H9 (cell line): Measurements from ENCODE around the gene PPP1R7. TPM values are rescaled to one million over a fixed set of nuclear protein-coding genes. Genes with fewer than 3 reads are reported as not detected.

Source experiments
- DNase-seq: peaks from one replicate; pipeline ENCODE4 v3.0.0-alpha.2; 2017
- H2AFZ ChIP-seq: one replicate; pipeline ENCODE4 v1.6.1; 2013; ENCODE audit warnings: mild to moderate bottlenecking, low read length, control low read depth, moderate library complexity
- H2AK5ac ChIP-seq: 2 replicates; pipeline ENCODE4 v1.6.1; 2013; ENCODE audit warnings: low read length, control low read depth, mixed read lengths; ENCODE audit not compliant: insufficient read length
- H2BK120ac ChIP-seq: one replicate; pipeline ENCODE4 v1.6.1; 2013; ENCODE audit warnings: low read depth, mild to moderate bottlenecking, low read length, control low read depth, inconsistent platforms; ENCODE audit not compliant: poor library complexity, severe bottlenecking
- H2BK12ac ChIP-seq: 2 replicates; pipeline ENCODE4 v1.6.1; 2013; ENCODE audit warnings: low read length, control low read depth, mixed read lengths, low read depth; ENCODE audit not compliant: insufficient read length
- H2BK15ac ChIP-seq: 2 replicates; pipeline ENCODE4 v1.6.1; 2013; ENCODE audit warnings: low read depth, low read length, control low read depth
- H2BK20ac ChIP-seq: one replicate; pipeline ENCODE4 v1.6.1; 2013; ENCODE audit warnings: low read depth, mild to moderate bottlenecking, low read length, control low read depth, inconsistent platforms; ENCODE audit not compliant: poor library complexity, severe bottlenecking
- H2BK5ac ChIP-seq: 2 replicates; pipeline ENCODE4 v1.6.1; 2013; ENCODE audit warnings: low read length, control low read depth, mixed read lengths; ENCODE audit not compliant: insufficient read length
- H3K14ac ChIP-seq: 2 replicates; pipeline ENCODE4 v1.6.1; 2013; ENCODE audit warnings: low read length, control low read depth; ENCODE audit not compliant: insufficient read depth
- H3K18ac ChIP-seq: 2 replicates; pipeline ENCODE4 v1.6.1; 2013; ENCODE audit warnings: low read depth, mild to moderate bottlenecking, mixed read lengths, low read length, control low read depth; ENCODE audit not compliant: insufficient read length
- H3K23ac ChIP-seq: 2 replicates; pipeline ENCODE4 v1.6.1; 2013; ENCODE audit warnings: low read length, control low read depth, mixed read lengths, low read depth; ENCODE audit not compliant: insufficient read length
- H3K23me2 ChIP-seq: 2 replicates; pipeline ENCODE4 v1.6.1; 2013; ENCODE audit warnings: low read depth, mild to moderate bottlenecking, mixed read lengths, low read length, control low read depth; ENCODE audit not compliant: insufficient read length, poor library complexity, severe bottlenecking
- H3K27ac ChIP-seq: 2 replicates; pipeline ENCODE4 v1.5.1; 2013; ENCODE audit warnings: low read length, control low read depth, mixed read lengths, low read depth; ENCODE audit not compliant: insufficient read length
- H3K27me3 ChIP-seq: 2 replicates; pipeline ENCODE4 v1.6.1; 2013; ENCODE audit warnings: low read length, control low read depth, inconsistent platforms; ENCODE audit not compliant: insufficient read depth
- H3K4ac ChIP-seq: 2 replicates; pipeline ENCODE4 v1.6.1; 2013; ENCODE audit warnings: low read depth, mild to moderate bottlenecking, control low read depth, inconsistent platforms, low read length, moderate library complexity
- H3K4me1 ChIP-seq: 2 replicates; pipeline ENCODE4 v1.6.1; 2013; ENCODE audit warnings: low read length, control low read depth, inconsistent platforms; ENCODE audit not compliant: insufficient read depth
- H3K4me2 ChIP-seq: 2 replicates; pipeline ENCODE4 v1.6.1; 2013; ENCODE audit warnings: low read length, control low read depth, mixed read lengths; ENCODE audit not compliant: insufficient read length, insufficient read depth
- H3K56ac ChIP-seq: 2 replicates; pipeline ENCODE4 v1.6.1; 2013; ENCODE audit warnings: low read depth, mild to moderate bottlenecking, mixed read lengths, low read length, control low read depth; ENCODE audit not compliant: insufficient read length
- H3K79me1 ChIP-seq: 2 replicates; pipeline ENCODE4 v1.6.1; 2013; ENCODE audit warnings: low read depth, mild to moderate bottlenecking, moderate library complexity, low read length, control low read depth, inconsistent platforms; ENCODE audit not compliant: insufficient read depth, poor library complexity, severe bottlenecking
- H3K79me2 ChIP-seq: 2 replicates; pipeline ENCODE4 v1.6.1; 2013; ENCODE audit warnings: low read length, control low read depth, inconsistent platforms; ENCODE audit not compliant: insufficient read depth
- H3K9ac ChIP-seq: 2 replicates; pipeline ENCODE4 v1.6.1; 2013; ENCODE audit warnings: low read length, control low read depth, mixed read lengths; ENCODE audit not compliant: insufficient read length; ENCODE audit errors: extremely low read depth
- H3K9me3 ChIP-seq: one replicate; pipeline ENCODE4 v1.6.1; 2013; ENCODE audit warnings: low read depth, low read length, inconsistent platforms; ENCODE audit not compliant: control insufficient read depth
- H3T11ph ChIP-seq: one replicate; pipeline ENCODE4 v1.6.1; 2013; ENCODE audit warnings: mild to moderate bottlenecking, low read length, control low read depth, inconsistent platforms
- H4K20me1 ChIP-seq: one replicate; pipeline ENCODE4 v1.6.1; 2013; ENCODE audit not compliant: control insufficient read depth, insufficient read length, insufficient read depth
- H4K5ac ChIP-seq: 2 replicates; pipeline ENCODE4 v1.6.1; 2013; ENCODE audit warnings: low read depth, mild to moderate bottlenecking, mixed read lengths, low read length, control low read depth; ENCODE audit not compliant: insufficient read length
- H4K8ac ChIP-seq: replicated peaks from 2 replicates; pipeline ENCODE4 v1.6.1; 2013; ENCODE audit warnings: low read length, control low read depth, mixed read lengths, low read depth; ENCODE audit not compliant: insufficient read length
- H4K91ac ChIP-seq: 2 replicates; pipeline ENCODE4 v1.6.1; 2013; ENCODE audit warnings: low read depth, mild to moderate bottlenecking, moderate library complexity, mixed read lengths, low read length, control low read depth; ENCODE audit not compliant: insufficient read length
- H3K27ac Mint-ChIP-seq, 3 experiments: 2 replicates in 2 of 3; 3 replicates in 1 of 3; pipeline ENCODE4 v1.8.0; 2020 to 2021; ENCODE audit warnings: mixed read lengths in 3 of 3, mild to moderate bottlenecking in 1 of 3, moderate library complexity in 1 of 3
- H3K27me3 Mint-ChIP-seq: 2 replicates; pipeline ENCODE4 v1.8.0; 2021; ENCODE audit warnings: low read depth, mild to moderate bottlenecking, moderate library complexity, mixed read lengths
- H3K36me3 Mint-ChIP-seq, 3 experiments: 2 replicates in 2 of 3; 3 replicates in 1 of 3; pipeline ENCODE4 v1.8.0; 2020 to 2021; ENCODE audit warnings: low read depth in 3 of 3, mixed read lengths in 3 of 3; ENCODE audit not compliant: insufficient read depth in 1 of 3
- H3K4me1 Mint-ChIP-seq, 2 experiments: 2 replicates each; pipeline ENCODE4 v1.8.0; 2020; ENCODE audit warnings: mixed read lengths in 2 of 2
- H3K4me3 Mint-ChIP-seq, 2 experiments: 2 replicates in 1 of 2; 3 replicates in 1 of 2; pipeline ENCODE4 v1.8.0; 2020 to 2021; ENCODE audit warnings: mild to moderate bottlenecking in 2 of 2, mixed read lengths in 2 of 2, moderate library complexity in 1 of 2
- H3K9me3 Mint-ChIP-seq, 2 experiments: 2 replicates in 1 of 2; 3 replicates in 1 of 2; pipeline ENCODE4 v1.8.0; 2020; ENCODE audit warnings: mild to moderate bottlenecking in 2 of 2, mixed read lengths in 2 of 2, moderate library complexity in 1 of 2
- CTCF ChIP-seq: fragments of 200-600 bp; sonication (generic); conservative IDR thresholded peaks from 3 replicates; pipeline ENCODE4 v1.8.0; 2021; ENCODE audit warnings: antibody characterized with exemption, mild to moderate bottlenecking
- WGBS: extraction: QIAGEN DNeasy Blood & Tissue Kit; methylation state at CpG from one replicate; pipeline ENCODE4 v1.1.7; 2013; ENCODE audit warnings: missing lambda C conversion rate, low lambda C conversion rate, mixed read lengths; ENCODE audit not compliant: insufficient read length; ENCODE audit errors: extremely low coverage; 5-methylcytosine and 5-hydroxymethylcytosine counted together
- total RNA-seq: library from RNA; stranded (reverse); gene quantifications from 2 replicates; pipeline ENCODE4 v1.2.1, GENCODE V29; 2021

Gene PPP1R7
- total RNA-seq, 1 experiment from 2014 or later: 60.2 TPM

DNA sequence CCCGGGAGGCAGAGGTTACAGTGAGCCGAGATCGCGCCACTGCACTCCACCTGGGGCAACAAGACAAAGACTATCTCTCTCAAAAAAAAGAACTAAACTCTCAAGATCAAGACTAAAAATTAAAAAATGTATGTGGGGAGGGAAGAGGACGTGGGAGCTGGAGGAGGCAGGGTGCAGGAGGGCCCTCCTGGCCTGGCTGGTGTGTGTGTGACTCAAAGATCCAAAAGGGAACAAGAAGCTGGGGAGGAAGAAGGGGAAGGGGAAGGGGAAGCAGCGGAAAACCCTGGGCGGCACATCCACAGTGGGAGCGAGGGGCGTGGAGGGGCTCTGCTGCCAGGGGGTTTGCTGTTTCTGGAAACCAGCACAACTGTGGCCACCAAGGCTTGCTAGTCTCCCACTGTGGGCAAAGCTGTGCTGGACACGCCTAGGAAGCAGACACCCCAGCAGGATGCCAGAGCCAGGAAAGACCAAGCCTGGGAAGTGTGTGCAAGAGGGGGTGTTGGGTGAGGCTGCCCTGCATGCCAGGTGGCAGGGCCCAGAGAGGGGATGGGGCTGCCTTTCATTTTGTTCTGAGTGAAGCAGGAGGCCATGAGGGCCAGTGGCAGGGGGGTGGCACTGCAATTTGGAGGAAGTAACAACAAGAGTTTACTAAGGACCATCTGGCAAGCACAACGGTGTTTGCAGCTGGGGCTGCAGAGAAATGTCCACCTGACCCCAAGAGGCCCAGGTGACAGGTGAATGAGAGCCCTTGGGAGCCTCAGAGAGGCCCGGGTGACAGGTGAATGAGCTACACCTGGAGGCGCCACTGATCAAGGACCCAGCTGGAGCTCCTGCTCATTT, 82.7 kb downstream of the PPP1R7 start:
- Histone ChIP-seq H3K9ac (no peak overlapping the region), H4K5ac (no peak overlapping the region), H4K8ac (no peak overlapping the region), H4K20me1 (no peaks in the 10 kb centered on the region), H3K27ac (no peak overlapping the region), H3T11ph (no peak overlapping the region), H2BK20ac (no peak overlapping the region), H3K23me2 (no peaks in the 10 kb centered on the region), H3K56ac (no peak overlapping the region), H3K18ac (no peak overlapping the region), H3K14ac (no peak overlapping the region), H3K79me2 (no peaks in the 10 kb centered on the region), H2BK15ac (no peak overlapping the region), H3K4me1 (no peaks in the 10 kb centered on the region), H4K91ac (no peak overlapping the region), H3K27me3 (no peaks in the 10 kb centered on the region), H2AK5ac (no peak overlapping the region), H3K79me1 (no peaks in the 10 kb centered on the region), H2BK5ac (no peak overlapping the region), H3K4me2 (no peak overlapping the region), H2AFZ (no peak overlapping the region), H3K4ac (no peak overlapping the region), H2BK120ac (no peak overlapping the region), H3K23ac (no peak overlapping the region), H3K9me3 (no peaks in the 10 kb centered on the region), H2BK12ac (no peak overlapping the region)
- no peaks in the 10 kb centered on the region for H3K4me1 Mint-ChIP-seq
- peaks cover 58 to 93% (median 91%) of the 10 kb centered on the region in 3 experiments for H3K36me3 Mint-ChIP-seq
- peak overlapping the region in 2 of 3 experiments; percentile 63 to 88; a peak in 4 of 7 replicates for H3K27ac Mint-ChIP-seq
- no peaks in the 10 kb centered on the region for H3K27me3 Mint-ChIP-seq
- no peaks in the 10 kb centered on the region for H3K9me3 Mint-ChIP-seq
- no CpG with 5 or more reads among the region's 13 CpGs for WGBS
- no peak for TF ChIP-seq CTCF
- no peak for DNase-seq
- no peak overlapping the region for H3K4me3 Mint-ChIP-seq

Other genes starting within 250 kb of the PPP1R7 start
- not detected in 2 replicates for gene CROCC2, start 244.1 kb upstream of the PPP1R7 start, total RNA-seq
- gene SNED1, start 151.8 kb upstream of the PPP1R7 start, total RNA-seq: 1.8 and 2.5 TPM in 2 replicates
- gene MTERF4, start 48.2 kb upstream of the PPP1R7 start, total RNA-seq: 35.0 and 36.6 TPM in 2 replicates
- 66.1 and 68.0 TPM in 2 replicates for gene PASK, start 995 bp upstream of the PPP1R7 start, total RNA-seq
- gene ANO7, start 38.2 kb downstream of the PPP1R7 start, total RNA-seq: 3.9 and 5.2 TPM in 2 replicates
- gene HDLBP, start 165.2 kb downstream of the PPP1R7 start, total RNA-seq: 340 and 364 TPM in 2 replicates
- 385 and 399 TPM in 2 replicates for gene SEPTIN2, start 165.5 kb downstream of the PPP1R7 start, total RNA-seq
- 31.0 and 33.9 TPM in 2 replicates for gene FARP2, start 205.8 kb downstream of the PPP1R7 start, total RNA-seq